Motor neuron (in vitro differentiated cells): ENCODE measurements around the gene U2SURP. TPM values are rescaled to one million over a fixed set of nuclear protein-coding genes. Genes with fewer than 3 reads are reported as not detected.
"Not testable (repeated sequence)": the region's sequence is repeated elsewhere in the genome, so short reads cannot be mapped to it uniquely, and the experiment has no call there.

Source experiments
- ATAC-seq, 8 experiments: fragments of 200-7000 bp; cut with Tn5 transposase; replicated peaks in 6 of 8; 2 replicates each; pipeline ENCODE4 v1.8.0; 2021; ENCODE audit warnings: mild to moderate bottlenecking in 8 of 8, moderate library complexity in 8 of 8
- H3K27ac ChIP-seq, 2 donors: fragments of 250-450 bp; sonication (Bioruptor Pico); 2 replicates each; pipeline ENCODE4 v1.9.0; 2021; ENCODE audit warnings: antibody characterized with exemption in 2 of 2, mild to moderate bottlenecking in 2 of 2, moderate library complexity in 1 of 2
- H3K4me1 ChIP-seq, 2 donors: fragments of 250-450 bp; sonication (Bioruptor Pico); replicated peaks in 1 of 2; 2 replicates each; pipeline ENCODE4 v1.6.1; 2021; ENCODE audit warnings: antibody characterized with exemption in 2 of 2, mild to moderate bottlenecking in 2 of 2, moderate library complexity in 1 of 2
- H3K4me3 ChIP-seq, 5 donors: fragments of 250-450 bp; sonication (Bioruptor Pico); 2 replicates each; pipeline ENCODE4 v1.9.0; 2021; ENCODE audit warnings: antibody characterized with exemption in 5 of 5, mild to moderate bottlenecking in 5 of 5, moderate library complexity in 4 of 5
- WGBS, 10 experiments: fragments of 450-650 bp; shearing (Covaris generic); methylation state at CpG; one replicate each; pipeline ENCODE4 v1.0.0; 2022; 5-methylcytosine and 5-hydroxymethylcytosine counted together
- in situ Hi-C, 9 experiments: fragments of 400-800 bp; cut with MboI; loops; one replicate each; pipeline ENCODE4 v1.15.0; 2021; ENCODE audit warnings: low sequenced_read_pairs in 9 of 9, low pct_unique_long_range_greater_than_20kb in 2 of 9; ENCODE audit not compliant: unreplicated experiment in 9 of 9
- total RNA-seq, 8 experiments: library from RNA; unstranded; fragments of 300-600 nt; gene quantifications; 2 replicates each; pipeline versions ENCODE4 v1.2.3 to v1.2.4, GENCODE V29; 2022

U2SURP gene
- total RNA-seq, 8 experiments from 2014 or later, result 57.0 to 176 (median 81.6) TPM

DNA sequence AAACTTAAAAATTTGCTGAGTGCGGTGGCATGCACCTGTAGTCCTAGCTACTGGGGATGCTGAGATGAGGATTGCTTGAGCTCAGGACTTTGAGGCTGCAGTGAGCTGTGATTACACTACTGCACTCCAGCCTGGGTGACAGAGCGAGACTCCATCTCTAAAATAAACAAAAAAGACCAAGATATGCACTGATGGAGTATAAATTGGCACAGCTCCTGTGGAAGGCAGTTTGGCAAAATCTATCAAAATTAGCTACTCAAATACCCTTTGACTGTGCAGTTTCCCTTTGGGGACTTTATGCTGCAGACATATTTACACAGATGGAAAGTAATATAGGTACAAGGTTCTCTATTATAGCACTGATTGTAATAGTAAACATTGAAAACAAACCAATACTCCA, 18.1 kb upstream of the U2SURP start:
- 40 to 100% (median 86%) methylated on average over 1 to 2 of the region's 2 CpGs; no CpG with 5 or more reads in 4 of the 10 experiments for WGBS, 10 experiments
- in situ Hi-C loops, result loop anchor here in 6 of 9 experiments (10.0 to 25.0 kb wide), 3 partner anchors 146 to 396 kb away; partner anchors contain the start of genes ATR (in 6 of the 6) and PLS1 (in 6 of the 6)
- Histone ChIP-seq H3K4me3 (no peak overlapping the region), H3K27ac (no peak overlapping the region), H3K4me1 (no peaks in the 10 kb centered on the region)
- ATAC-seq, result no peak

DNA sequence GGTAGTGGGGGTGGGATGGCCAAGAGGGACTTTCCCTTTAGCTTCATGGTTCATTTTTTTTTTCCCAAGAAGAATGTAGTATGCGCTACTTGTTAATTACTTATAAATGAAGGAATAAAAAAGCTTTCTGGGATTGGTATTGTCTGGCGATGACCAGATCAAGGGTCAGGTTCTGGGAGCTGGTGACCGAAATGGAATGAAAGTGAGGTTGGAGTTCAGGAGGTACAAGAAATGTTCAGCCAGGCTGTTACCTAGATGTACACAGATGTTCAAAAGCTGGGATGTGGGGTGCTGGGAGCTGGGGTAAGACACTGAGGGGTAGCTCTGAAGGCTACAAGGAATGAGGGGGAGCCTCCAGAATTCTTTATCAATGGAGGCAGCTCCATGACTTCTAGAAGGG, 17.1 kb upstream of the U2SURP start:
- no peak overlapping the region for H3K27ac ChIP-seq
- no peak overlapping the region for H3K4me3 ChIP-seq
- ATAC-seq, result no peak
- WGBS, 10 experiments, result 80 to 100% (median 93%) methylated on average over 1 to 3 of the region's 3 CpGs; no CpG with 5 or more reads in 5 of the 10 experiments
- in situ Hi-C loops, result loop anchor here in 6 of 9 experiments (10.0 to 25.0 kb wide), 3 partner anchors 147 to 397 kb away; partner anchors contain the start of genes ATR (in 6 of the 6) and PLS1 (in 6 of the 6)
- no peaks in the 10 kb centered on the region for H3K4me1 ChIP-seq

DNA sequence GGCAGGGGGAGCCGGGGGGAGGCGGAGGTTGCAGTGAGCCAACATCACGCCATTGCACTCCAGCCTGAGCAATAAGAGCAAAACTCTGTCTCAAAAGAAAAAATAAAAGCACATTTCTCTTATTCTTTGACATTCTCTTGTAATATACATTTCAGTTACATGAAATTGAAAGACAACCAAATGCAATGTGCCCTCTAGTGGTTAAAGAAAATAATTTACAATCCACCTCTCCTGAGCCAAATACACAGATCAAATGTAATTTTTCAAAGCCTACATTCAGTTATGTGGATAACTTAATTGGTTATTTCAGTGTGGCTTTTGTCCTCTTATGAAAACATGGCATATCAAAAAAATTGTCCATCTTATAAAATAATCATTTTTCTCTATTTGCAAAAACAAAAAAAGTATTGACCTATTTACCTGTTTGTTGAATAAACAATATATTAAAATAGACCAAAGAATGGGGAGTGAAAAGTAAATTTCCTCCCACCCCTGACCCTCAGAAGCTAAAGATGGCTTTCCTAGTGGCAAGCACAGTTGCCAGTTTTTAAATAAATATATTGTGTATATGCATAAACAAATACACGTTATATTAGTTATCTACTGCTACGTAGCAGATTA, 14.2 kb upstream of the U2SURP start:
- H3K4me3 ChIP-seq, result no peak overlapping the region
- WGBS, 10 experiments, result 0 to 100% (median 78%) methylated on average over 1 to 5 of the region's 5 CpGs; no CpG with 5 or more reads in 1 of the 10 experiments
- no peak overlapping the region for H3K27ac ChIP-seq
- peak in 3 of 8 experiments; percentile 51 to 63 (median 51) for ATAC-seq
- H3K4me1 ChIP-seq, result no peaks in the 10 kb centered on the region
- in situ Hi-C loops, result loop anchor here in 6 of 9 experiments (10.0 to 25.0 kb wide), 3 partner anchors 150 to 400 kb away; partner anchors contain the start of genes ATR (in 6 of the 6) and PLS1 (in 6 of the 6)

DNA sequence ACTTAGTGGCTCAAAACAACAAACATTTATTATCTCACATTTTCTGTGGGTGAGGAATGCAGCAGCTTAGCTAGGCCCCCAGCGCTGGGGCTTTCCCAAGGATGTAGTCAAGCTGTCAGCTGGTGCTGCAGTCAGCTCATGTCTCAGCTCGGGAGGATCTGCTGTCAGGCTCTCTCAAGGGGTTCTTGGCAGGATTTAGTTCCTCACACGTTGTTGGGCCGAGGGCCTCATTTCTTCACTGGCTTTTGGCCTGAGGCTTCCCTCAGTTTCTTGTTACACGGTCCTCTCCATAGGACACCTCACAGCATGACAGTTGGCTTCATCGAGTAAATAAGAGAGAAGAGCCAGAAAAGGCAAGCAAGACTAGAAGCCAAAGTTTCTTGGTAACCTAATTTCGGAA, 13.7 kb upstream of the U2SURP start:
- in situ Hi-C loops, result loop anchor here in 6 of 9 experiments (10.0 to 25.0 kb wide), 3 partner anchors 150 to 400 kb away; partner anchors contain the start of genes ATR (in 6 of the 6) and PLS1 (in 6 of the 6)
- ATAC-seq, result peak in 2 of 8 experiments; percentile 44 to 69
- Histone ChIP-seq H3K4me1 (no peaks in the 10 kb centered on the region), H3K4me3 (no peak overlapping the region), H3K27ac (no peak overlapping the region)
- WGBS, 10 experiments, result 11 to 80% (median 27%) methylated on average over 1 to 7 of the region's 7 CpGs; no CpG with 5 or more reads in 2 of the 10 experiments

DNA sequence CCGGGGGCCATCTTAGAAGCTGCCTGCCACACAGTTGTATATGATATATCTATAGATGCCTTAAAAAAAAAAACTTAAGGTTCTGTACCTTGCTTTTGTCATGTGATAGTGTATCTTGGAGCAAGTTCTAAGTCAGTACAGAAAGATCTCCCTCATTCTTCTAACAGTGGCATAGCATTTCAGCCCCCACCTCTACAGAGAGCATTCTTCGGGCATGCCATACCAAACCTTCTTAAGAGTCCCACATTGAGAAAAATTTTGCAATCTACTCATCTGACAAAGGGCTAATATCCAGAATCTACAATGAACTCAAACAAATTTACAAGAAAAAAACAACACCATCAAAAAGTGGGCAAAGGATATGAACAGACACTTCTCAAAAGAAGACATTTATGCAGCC, 13.1 kb upstream of the U2SURP start:
- not testable (repeated sequence) for H3K27ac ChIP-seq, H3K4me3 ChIP-seq, H3K4me1 ChIP-seq, ATAC-seq
- in situ Hi-C loops, result loop anchor here in 6 of 9 experiments (10.0 to 25.0 kb wide), 3 partner anchors 151 to 401 kb away; partner anchors contain the start of genes ATR (in 6 of the 6) and PLS1 (in 6 of the 6)
- 67 to 100% (median 94%) methylated on average over 1 of the region's 2 CpGs; no CpG with 5 or more reads in 4 of the 10 experiments for WGBS, 10 experiments

DNA sequence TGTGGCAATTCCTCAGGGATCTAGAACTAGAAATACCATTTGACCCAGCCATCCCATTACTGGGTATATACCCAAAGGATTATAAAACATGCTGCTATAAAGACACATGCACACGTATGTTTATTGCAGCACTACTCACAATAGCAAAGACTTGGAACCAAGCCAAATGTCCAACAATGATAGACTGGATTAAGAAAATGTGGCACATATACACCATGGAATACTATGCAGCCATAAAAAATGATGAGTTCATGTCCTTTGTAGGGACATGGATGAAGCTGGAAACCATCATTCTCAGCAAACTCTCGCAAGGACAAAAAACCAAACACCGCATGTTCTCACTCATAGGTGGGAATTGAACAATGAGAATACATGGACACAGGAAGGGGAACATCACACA, 12.5 kb upstream of the U2SURP start:
- in situ Hi-C loops, result loop anchor here in 6 of 9 experiments (10.0 to 25.0 kb wide), 3 partner anchors 152 to 402 kb away; partner anchors contain the start of genes ATR (in 6 of the 6) and PLS1 (in 6 of the 6)
- no CpG with 5 or more reads among the region's 3 CpGs for WGBS, 10 experiments
- not testable (repeated sequence) for H3K27ac ChIP-seq, H3K4me3 ChIP-seq, ATAC-seq, H3K4me1 ChIP-seq

DNA sequence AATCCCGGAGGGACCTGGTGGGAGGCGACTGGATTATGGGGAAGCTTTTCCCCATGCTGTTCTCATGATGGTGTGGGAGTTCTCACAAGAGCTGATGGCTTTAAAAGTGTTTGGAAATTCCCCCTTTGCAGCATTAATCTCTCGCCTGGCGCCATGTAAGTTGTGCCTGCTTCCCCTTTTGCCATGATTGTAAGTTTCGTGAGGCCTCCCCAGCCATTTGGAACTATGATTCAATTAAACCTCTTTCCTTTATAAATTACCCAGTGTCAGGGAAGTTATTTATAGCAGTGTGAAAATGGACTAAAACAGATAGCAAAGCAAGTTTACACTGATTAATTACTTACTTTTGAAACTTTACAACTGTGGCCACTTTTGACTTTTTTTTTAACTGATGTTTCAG, 10.6 kb upstream of the U2SURP start:
- in situ Hi-C loops, result loop anchor here in 8 of 9 experiments (5.0 to 25.0 kb wide), 6 partner anchors 153 to 403 kb away; partner anchors contain the start of genes PLS1 (in 8 of the 8) and ATR (in 6 of the 8)
- no peak overlapping the region for H3K27ac ChIP-seq
- H3K4me3 ChIP-seq, result no peak overlapping the region
- 60 to 98% (median 85%) methylated on average over 1 to 5 of the region's 5 CpGs; no CpG with 5 or more reads in 3 of the 10 experiments for WGBS, 10 experiments
- no peaks in the 10 kb centered on the region for H3K4me1 ChIP-seq
- ATAC-seq, result no peak

DNA sequence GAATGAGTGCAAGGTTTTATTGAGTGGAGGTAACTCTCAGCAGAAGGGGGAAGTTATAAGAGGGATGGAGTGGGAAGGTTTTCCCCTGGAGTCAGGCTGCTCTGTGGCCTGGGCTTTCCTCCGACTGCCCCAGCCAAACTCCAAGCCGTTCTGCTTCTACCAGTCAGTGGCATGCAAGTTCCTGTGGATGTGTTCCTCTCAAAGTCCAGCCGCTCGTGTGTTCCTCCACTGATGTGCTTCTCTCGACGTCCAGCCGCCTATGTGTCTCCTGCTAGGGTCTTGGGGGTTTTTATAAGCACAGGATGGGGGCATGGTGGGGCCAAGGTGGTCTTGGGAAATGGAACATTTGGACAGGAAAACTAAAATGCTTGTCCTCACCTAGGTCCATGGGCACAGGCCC, 9.0 kb upstream of the U2SURP start:
- in situ Hi-C loops, result loop anchor here in 8 of 9 experiments (5.0 to 25.0 kb wide), 6 partner anchors 155 to 405 kb away; partner anchors contain the start of genes PLS1 (in 8 of the 8) and ATR (in 6 of the 8)
- 86 to 100% (median 95%) methylated on average over 1 to 4 of the region's 7 CpGs; no CpG with 5 or more reads in 5 of the 10 experiments for WGBS, 10 experiments

DNA sequence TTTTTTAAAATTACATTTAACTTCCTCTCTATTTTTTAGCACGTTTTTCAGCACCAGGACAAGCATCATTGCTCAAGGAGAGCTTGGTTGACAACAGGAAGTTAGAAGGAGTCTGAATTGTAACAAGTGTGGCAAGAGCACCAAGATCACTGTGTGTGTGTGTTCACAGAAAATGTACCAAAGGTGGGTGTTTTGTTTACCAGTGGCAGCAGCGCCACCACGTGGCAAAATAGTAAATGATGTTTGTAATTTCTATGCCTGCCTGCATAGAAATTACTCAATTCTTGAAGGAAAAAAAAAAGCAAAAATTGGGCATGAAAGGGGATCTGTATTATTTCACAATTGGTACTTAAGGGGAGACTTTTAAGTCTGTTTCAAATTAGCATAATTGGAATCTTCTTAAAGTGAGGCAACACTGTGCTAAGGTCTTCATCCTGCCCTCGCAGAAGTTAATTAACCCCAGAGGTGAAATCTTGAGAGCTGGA, 7.4 kb upstream of the U2SURP start:
- peak in 6 of 8 experiments; percentile 21 to 75 (median 50) for ATAC-seq
- Histone ChIP-seq H3K27ac (no peak overlapping the region), H3K4me1 (peaks cover 0 to under 1% of the 10 kb centered on the region in 2 donors), H3K4me3 (no peak overlapping the region)
- in situ Hi-C loops, result loop anchor here in 8 of 9 experiments (5.0 to 25.0 kb wide), 6 partner anchors 157 to 407 kb away; partner anchors contain the start of genes PLS1 (in 8 of the 8) and ATR (in 6 of the 8)
- 0 to 50% (median 2%) methylated on average over 1 to 4 of the region's 4 CpGs for WGBS, 10 experiments

More for the DNA sequence above, 9.0 kb upstream of the U2SURP start:
- H3K4me3 ChIP-seq, result no peak overlapping the region
- no peak for ATAC-seq
- no peaks in the 10 kb centered on the region for H3K4me1 ChIP-seq
- H3K27ac ChIP-seq, result no peak overlapping the region

DNA sequence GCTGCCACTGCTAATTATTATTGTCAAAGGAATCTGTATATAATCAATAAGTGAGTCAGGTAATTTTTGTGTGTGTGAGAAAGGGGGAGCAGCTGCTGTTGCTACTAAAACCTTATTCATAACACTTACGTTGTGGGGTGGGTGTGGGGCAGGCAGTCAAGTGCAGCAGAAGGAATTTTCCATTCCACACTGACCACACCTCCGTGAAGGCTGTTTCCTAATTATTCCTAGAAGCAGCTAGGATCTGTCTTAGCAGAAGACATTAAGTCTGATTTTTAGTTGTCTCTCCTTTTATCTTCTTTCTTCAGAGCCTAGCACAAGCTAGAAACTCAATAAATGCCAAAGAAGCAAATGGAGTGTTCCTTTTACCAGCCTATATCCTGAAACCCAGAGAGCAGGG, 4.0 kb upstream of the U2SURP start:
- Histone ChIP-seq H3K4me1 (peaks cover 6 to 9% of the 10 kb centered on the region in 2 donors), H3K27ac (no peak overlapping the region), H3K4me3 (no peak overlapping the region)
- peak in 2 of 8 experiments; percentile 1 to 10 for ATAC-seq
- 0 to 50% (median 36%) methylated on average over 1 to 2 of the region's 2 CpGs; no CpG with 5 or more reads in 4 of the 10 experiments for WGBS, 10 experiments
- in situ Hi-C loops, result loop anchor here in 8 of 9 experiments (10.0 to 25.0 kb wide), 5 partner anchors 160 to 410 kb away; partner anchors contain the start of genes PLS1 (in 8 of the 8) and ATR (in 6 of the 8)

DNA sequence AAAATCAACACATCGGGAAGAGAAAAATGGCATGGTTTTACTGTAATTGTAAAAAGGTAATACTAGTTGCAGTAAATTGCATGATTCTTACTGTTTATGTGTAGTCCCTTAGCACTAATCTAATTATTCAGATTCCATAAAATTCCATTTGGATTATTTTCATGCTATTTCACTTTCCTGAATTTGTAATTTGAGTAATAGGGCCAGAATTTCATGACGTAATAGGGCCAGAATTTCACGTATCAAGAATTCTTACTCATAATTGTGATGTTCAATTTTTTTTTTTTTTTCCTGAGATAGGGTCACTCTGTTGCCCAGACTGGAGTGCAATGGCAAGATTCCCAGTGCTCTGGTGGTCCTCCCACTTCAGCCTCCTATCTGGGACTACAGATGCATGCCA, 2.9 kb upstream of the U2SURP start:
- 17 to 100% (median 82%) methylated on average over 2 to 3 of the region's 3 CpGs; no CpG with 5 or more reads in 1 of the 10 experiments for WGBS, 10 experiments
- no peak for ATAC-seq

DNA sequence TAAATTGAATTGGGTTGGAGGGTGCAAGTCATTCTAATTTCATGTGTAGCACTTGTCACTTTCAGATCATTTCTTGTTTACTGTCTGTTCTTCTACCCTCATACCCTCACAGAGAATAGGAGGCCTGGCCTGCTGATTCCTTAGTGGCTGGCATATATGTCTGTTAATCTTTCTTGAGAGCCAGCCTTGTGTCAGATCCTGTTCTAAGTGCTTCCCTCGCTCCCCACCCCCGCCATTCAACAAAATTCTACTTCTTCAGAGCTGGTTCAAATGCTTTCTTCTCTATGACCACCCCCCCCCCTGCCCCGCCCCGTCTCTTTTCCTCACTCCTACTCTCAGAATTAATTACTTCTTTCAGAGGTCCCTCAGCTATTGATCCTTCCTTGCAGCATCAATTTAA, 1.5 kb upstream of the U2SURP start:
- 20% methylated on average over 1 of the region's 4 CpGs; no CpG with 5 or more reads in 9 of the 10 experiments for WGBS, 10 experiments
- no peak for ATAC-seq
- in situ Hi-C loops, result loop anchor here in 8 of 9 experiments (10.0 to 25.0 kb wide), 5 partner anchors 163 to 413 kb away; partner anchors contain the start of genes PLS1 (in 8 of the 8) and ATR (in 6 of the 8)
- Histone ChIP-seq H3K4me1 (peaks cover 6 to 14% of the 10 kb centered on the region in 2 donors), H3K27ac (peak overlapping the region; percentile 29 to 82), H3K4me3 (peak overlapping the region; percentile 72 to 94 (median 76))

More for the DNA sequence above, 2.9 kb upstream of the U2SURP start:
- no peak overlapping the region for H3K27ac ChIP-seq
- in situ Hi-C loops, result loop anchor here in 8 of 9 experiments (10.0 to 25.0 kb wide), 5 partner anchors 161 to 411 kb away; partner anchors contain the start of genes PLS1 (in 8 of the 8) and ATR (in 6 of the 8)
- H3K4me1 ChIP-seq, result peaks cover 6 to 14% of the 10 kb centered on the region in 2 donors
- no peak overlapping the region for H3K4me3 ChIP-seq
